ENCODE results near the gene FNTB.
A peak's percentile ranks its signal among the peaks of the same experiment; 100 is the strongest.

The FNTB gene

DNA sequence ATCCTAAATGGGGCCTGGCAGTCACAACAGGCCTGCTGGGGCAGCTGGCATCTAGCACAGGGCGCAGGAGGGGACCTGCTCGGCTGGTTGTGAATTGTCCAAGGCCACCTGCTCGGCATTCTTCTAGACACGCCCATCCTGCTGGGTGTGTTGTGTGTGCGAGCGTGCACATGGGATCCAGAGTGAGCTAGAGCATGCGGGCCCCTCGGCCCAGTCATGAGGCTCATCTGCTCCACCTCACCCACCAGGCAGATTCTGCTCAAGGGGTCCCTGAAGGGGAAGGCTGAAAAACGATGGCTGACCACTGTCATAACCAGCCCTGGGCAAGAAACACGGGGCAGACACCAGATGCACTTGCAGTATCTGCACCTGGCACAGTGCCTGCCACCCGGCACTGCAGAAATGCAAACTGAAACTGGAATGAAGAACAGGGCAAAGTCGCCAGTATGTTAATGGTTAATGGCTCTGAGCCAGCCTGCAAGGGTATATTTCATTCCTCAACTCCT is 83.8 kb downstream of the FNTB start:
- Histone ChIP-seq H3K4me3 (ENCODE audit: low read length in 2 of 2) (no peak overlapping the region), H3K9me3 (replicated peaks in 1 of 2; ENCODE audit: control insufficient read depth in 2 of 2, insufficient read depth in 1 of 2, low read depth in 1 of 2, low read length in 2 of 2) (no peaks in the 10 kb centered on the region), H3K14ac (ENCODE audit: low read length) (no peak overlapping the region), H3K4me2 (ENCODE audit: insufficient read depth, low read length, poor library complexity, severe bottlenecking) (no peak overlapping the region), H2AK5ac (ENCODE audit: low read depth, low read length) (no peak overlapping the region), H2BK15ac (ENCODE audit: low read length) (no peak overlapping the region), H2BK12ac (ENCODE audit: low read length) (no peak overlapping the region), H3K23ac (ENCODE audit: low read depth, low read length, poor library complexity) (no peak overlapping the region), H2AFZ (ENCODE audit: low read length) (no peak overlapping the region), H3K27ac (replicated peaks; ENCODE audit: low read length) (no peak overlapping the region), H2BK120ac (ENCODE audit: low read depth, low read length) (no peak overlapping the region), H3K9ac (ENCODE audit: low read depth, low read length, poor library complexity) (no peak overlapping the region), H3K18ac (ENCODE audit: low read length) (no peak overlapping the region), H4K91ac (ENCODE audit: low read depth, low read length, poor library complexity) (no peak overlapping the region), H3K4me1 (ENCODE audit: control insufficient read depth in 2 of 2, insufficient read depth in 1 of 2, low read depth in 1 of 2, low read length in 2 of 2) (no peaks in the 10 kb centered on the region), H3K36me3 (replicated peaks in 1 of 2; ENCODE audit: control insufficient read depth in 2 of 2, insufficient read depth in 2 of 2, low read length in 2 of 2) (peaks cover 9 to 41% of the 10 kb centered on the region in 2 donors), H3K79me1 (ENCODE audit: low read depth, low read length) (no peaks in the 10 kb centered on the region), H3K4ac (ENCODE audit: low read length) (peak overlapping the region; percentile 60), H3K27me3 (ENCODE audit: control insufficient read depth in 3 of 3, insufficient read depth in 3 of 3, low read depth in 1 of 3, low read length in 3 of 3) (peaks cover 0 to 2% (median 0%) of the 10 kb centered on the region in 3 experiments), H4K8ac (ENCODE audit: low read depth, low read length) (no peak overlapping the region), H2BK5ac (ENCODE audit: low read length) (no peak overlapping the region)
- DNase-seq (ENCODE audit: low spot score), result no peak
- no CpG with 5 or more reads among the region's 12 CpGs for WGBS, 2 donors (ENCODE audit: extremely low coverage in 2 of 2, insufficient read length in 2 of 2, insufficient replicate concordance in 1 of 2)

DNA sequence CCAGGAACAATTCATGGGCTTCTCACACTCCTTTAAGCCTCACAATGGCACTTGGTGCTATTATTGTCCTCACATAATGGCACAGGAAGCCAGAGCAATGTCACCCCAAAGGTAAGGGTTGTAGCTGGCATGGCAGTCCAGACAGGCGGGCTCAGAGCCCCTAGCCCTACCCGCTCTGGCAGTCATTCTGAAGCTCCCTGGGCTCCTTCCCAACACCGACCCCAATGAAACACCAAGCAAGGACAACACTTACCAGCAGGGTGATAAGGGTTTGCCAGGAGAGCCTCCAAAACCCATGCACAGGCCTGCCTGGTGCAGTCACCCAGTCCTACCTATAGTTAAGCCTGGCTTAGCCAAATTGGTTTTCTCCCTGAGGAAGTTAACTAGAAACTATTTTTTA is 84.8 kb downstream of the FNTB start:
- Histone ChIP-seq H2BK120ac (ENCODE audit: low read depth, low read length) (no peak overlapping the region), H4K91ac (ENCODE audit: low read depth, low read length, poor library complexity) (no peak overlapping the region), H2AFZ (ENCODE audit: low read length) (no peak overlapping the region), H3K27me3 (ENCODE audit: control insufficient read depth in 3 of 3, insufficient read depth in 3 of 3, low read depth in 1 of 3, low read length in 3 of 3) (peaks cover 0 to 2% (median 0%) of the 10 kb centered on the region in 3 experiments), H3K27ac (replicated peaks; ENCODE audit: low read length) (no peak overlapping the region), H3K79me1 (ENCODE audit: low read depth, low read length) (no peaks in the 10 kb centered on the region), H3K4ac (ENCODE audit: low read length) (no peak overlapping the region), H2BK15ac (ENCODE audit: low read length) (no peak overlapping the region), H2AK5ac (ENCODE audit: low read depth, low read length) (no peak overlapping the region), H2BK12ac (ENCODE audit: low read length) (no peak overlapping the region), H3K14ac (ENCODE audit: low read length) (no peak overlapping the region), H3K36me3 (replicated peaks in 1 of 2; ENCODE audit: control insufficient read depth in 2 of 2, insufficient read depth in 2 of 2, low read length in 2 of 2) (peaks cover 5 to 44% of the 10 kb centered on the region in 2 donors), H3K18ac (ENCODE audit: low read length) (no peak overlapping the region), H3K4me3 (ENCODE audit: low read length in 2 of 2) (no peak overlapping the region), H3K9ac (ENCODE audit: low read depth, low read length, poor library complexity) (no peak overlapping the region), H3K4me1 (ENCODE audit: control insufficient read depth in 2 of 2, insufficient read depth in 1 of 2, low read depth in 1 of 2, low read length in 2 of 2) (no peaks in the 10 kb centered on the region), H3K4me2 (ENCODE audit: insufficient read depth, low read length, poor library complexity, severe bottlenecking) (no peak overlapping the region), H3K9me3 (replicated peaks in 1 of 2; ENCODE audit: control insufficient read depth in 2 of 2, insufficient read depth in 1 of 2, low read depth in 1 of 2, low read length in 2 of 2) (no peaks in the 10 kb centered on the region), H3K23ac (ENCODE audit: low read depth, low read length, poor library complexity) (no peak overlapping the region), H4K8ac (ENCODE audit: low read depth, low read length) (no peak overlapping the region), H2BK5ac (ENCODE audit: low read length) (no peak overlapping the region)
- WGBS, 2 donors (ENCODE audit: extremely low coverage in 2 of 2, insufficient read length in 2 of 2, insufficient replicate concordance in 1 of 2), result no CpG with 5 or more reads among the region's 3 CpGs
- no peak for DNase-seq (ENCODE audit: low spot score)

DNA sequence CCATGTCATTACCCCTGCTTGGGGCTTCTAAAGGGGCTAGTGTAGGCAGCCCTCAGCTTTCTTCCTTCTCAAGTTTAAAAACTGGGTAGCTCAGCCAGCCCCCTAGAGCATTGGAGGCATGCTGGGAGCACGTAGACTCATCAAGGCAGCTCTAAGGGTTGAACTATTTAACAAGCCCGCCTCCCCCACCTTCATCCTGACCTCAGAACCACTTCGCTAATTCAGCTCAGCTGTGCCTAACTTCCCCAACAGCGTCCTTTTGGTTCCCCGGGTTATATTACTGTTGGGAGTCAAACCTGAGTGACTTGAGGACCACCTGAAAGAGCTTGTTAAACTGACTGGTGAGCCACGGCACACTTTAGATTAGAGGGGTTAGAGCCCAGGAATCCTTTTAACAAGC is 85.6 kb downstream of the FNTB start:
- Histone ChIP-seq H2BK120ac (ENCODE audit: low read depth, low read length) (no peak overlapping the region), H3K14ac (ENCODE audit: low read length) (no peak overlapping the region), H3K79me1 (ENCODE audit: low read depth, low read length) (no peaks in the 10 kb centered on the region), H4K8ac (ENCODE audit: low read depth, low read length) (no peak overlapping the region), H4K91ac (ENCODE audit: low read depth, low read length, poor library complexity) (no peak overlapping the region), H3K27ac (replicated peaks; ENCODE audit: low read length) (no peak overlapping the region), H3K23ac (ENCODE audit: low read depth, low read length, poor library complexity) (no peak overlapping the region), H3K9ac (ENCODE audit: low read depth, low read length, poor library complexity) (no peak overlapping the region), H3K18ac (ENCODE audit: low read length) (no peak overlapping the region), H2BK15ac (ENCODE audit: low read length) (no peak overlapping the region), H3K4me2 (ENCODE audit: insufficient read depth, low read length, poor library complexity, severe bottlenecking) (no peak overlapping the region), H3K4ac (ENCODE audit: low read length) (no peak overlapping the region), H3K4me1 (ENCODE audit: control insufficient read depth in 2 of 2, insufficient read depth in 1 of 2, low read depth in 1 of 2, low read length in 2 of 2) (no peaks in the 10 kb centered on the region), H3K27me3 (ENCODE audit: control insufficient read depth in 3 of 3, insufficient read depth in 3 of 3, low read depth in 1 of 3, low read length in 3 of 3) (peaks cover 0 to 2% (median 0%) of the 10 kb centered on the region in 3 experiments), H3K36me3 (replicated peaks in 1 of 2; ENCODE audit: control insufficient read depth in 2 of 2, insufficient read depth in 2 of 2, low read length in 2 of 2) (peaks cover 9 to 50% of the 10 kb centered on the region in 2 donors), H2AFZ (ENCODE audit: low read length) (no peak overlapping the region), H2BK5ac (ENCODE audit: low read length) (no peak overlapping the region), H2BK12ac (ENCODE audit: low read length) (no peak overlapping the region), H2AK5ac (ENCODE audit: low read depth, low read length) (no peak overlapping the region), H3K4me3 (ENCODE audit: low read length in 2 of 2) (no peak overlapping the region), H3K9me3 (replicated peaks in 1 of 2; ENCODE audit: control insufficient read depth in 2 of 2, insufficient read depth in 1 of 2, low read depth in 1 of 2, low read length in 2 of 2) (no peaks in the 10 kb centered on the region)
- WGBS, 2 donors (ENCODE audit: extremely low coverage in 2 of 2, insufficient read length in 2 of 2, insufficient replicate concordance in 1 of 2), result no CpG with 5 or more reads among the region's 6 CpGs
- no peak for DNase-seq (ENCODE audit: low spot score)

DNA sequence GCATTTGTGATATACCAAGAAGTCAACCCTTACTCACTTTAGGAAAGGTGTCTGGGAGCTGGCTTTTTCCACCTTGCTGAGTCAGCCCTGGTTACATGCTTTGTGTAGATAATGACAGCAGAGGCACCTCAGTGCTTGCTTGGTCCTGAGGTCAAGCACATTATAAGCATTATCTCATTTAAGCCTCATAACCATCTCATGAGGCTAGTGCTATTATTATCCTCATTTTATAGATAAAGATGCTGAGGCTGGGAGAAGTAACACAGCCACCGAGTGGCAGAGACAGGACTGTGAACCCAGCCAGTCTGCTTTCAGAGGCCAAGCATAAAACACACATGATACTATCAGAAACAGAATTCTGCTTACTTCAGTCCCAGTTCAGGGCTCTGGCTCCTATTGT is 86.2 kb downstream of the FNTB start:
- no CpG with 5 or more reads among the region's 1 CpG for WGBS, 2 donors (ENCODE audit: extremely low coverage in 2 of 2, insufficient read length in 2 of 2, insufficient replicate concordance in 1 of 2)
- no peak overlapping the region for H3K4ac ChIP-seq (ENCODE audit: low read length)
- no peak overlapping the region for H3K4me3 ChIP-seq (ENCODE audit: low read length in 2 of 2)
- no peak overlapping the region for H2BK120ac ChIP-seq (ENCODE audit: low read depth, low read length)
- H3K4me1 ChIP-seq (ENCODE audit: control insufficient read depth in 2 of 2, insufficient read depth in 1 of 2, low read depth in 1 of 2, low read length in 2 of 2), result no peaks in the 10 kb centered on the region
- no peak overlapping the region for H2BK12ac ChIP-seq (ENCODE audit: low read length)
- no peak overlapping the region for H3K4me2 ChIP-seq (ENCODE audit: insufficient read depth, low read length, poor library complexity, severe bottlenecking)
- H2AK5ac ChIP-seq (ENCODE audit: low read depth, low read length), result no peak overlapping the region
- no peak overlapping the region for H3K14ac ChIP-seq (ENCODE audit: low read length)
- H3K36me3 ChIP-seq (replicated peaks in 1 of 2; ENCODE audit: control insufficient read depth in 2 of 2, insufficient read depth in 2 of 2, low read length in 2 of 2), result peaks cover 14 to 56% of the 10 kb centered on the region in 2 donors
- H3K27ac ChIP-seq (replicated peaks; ENCODE audit: low read length), result no peak overlapping the region
- DNase-seq (ENCODE audit: low spot score), result no peak
- no peak overlapping the region for H4K91ac ChIP-seq (ENCODE audit: low read depth, low read length, poor library complexity)
- no peak overlapping the region for H3K23ac ChIP-seq (ENCODE audit: low read depth, low read length, poor library complexity)
- no peak overlapping the region for H3K9ac ChIP-seq (ENCODE audit: low read depth, low read length, poor library complexity)
- H3K27me3 ChIP-seq (ENCODE audit: control insufficient read depth in 3 of 3, insufficient read depth in 3 of 3, low read depth in 1 of 3, low read length in 3 of 3), result peaks cover 0 to 2% (median 0%) of the 10 kb centered on the region in 3 experiments
- H2BK15ac ChIP-seq (ENCODE audit: low read length), result no peak overlapping the region
- H4K8ac ChIP-seq (ENCODE audit: low read depth, low read length), result no peak overlapping the region
- H3K79me1 ChIP-seq (ENCODE audit: low read depth, low read length), result no peaks in the 10 kb centered on the region
- H3K9me3 ChIP-seq (replicated peaks in 1 of 2; ENCODE audit: control insufficient read depth in 2 of 2, insufficient read depth in 1 of 2, low read depth in 1 of 2, low read length in 2 of 2), result no peaks in the 10 kb centered on the region
- H2BK5ac ChIP-seq (ENCODE audit: low read length), result no peak overlapping the region
- H3K18ac ChIP-seq (ENCODE audit: low read length), result no peak overlapping the region
- H2AFZ ChIP-seq (ENCODE audit: low read length), result no peak overlapping the region
